Fibroblast of the conjunctiva (primary cell): ENCODE results near the gene KCNE3.

ENCODE experiments used
- DNase-seq: peaks from one replicate; pipeline ENCODE4 v3.0.0-alpha.2; 2010; ENCODE audit warnings: low read depth

The KCNE3 gene, protein sequence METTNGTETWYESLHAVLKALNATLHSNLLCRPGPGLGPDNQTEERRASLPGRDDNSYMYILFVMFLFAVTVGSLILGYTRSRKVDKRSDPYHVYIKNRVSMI

DNA sequence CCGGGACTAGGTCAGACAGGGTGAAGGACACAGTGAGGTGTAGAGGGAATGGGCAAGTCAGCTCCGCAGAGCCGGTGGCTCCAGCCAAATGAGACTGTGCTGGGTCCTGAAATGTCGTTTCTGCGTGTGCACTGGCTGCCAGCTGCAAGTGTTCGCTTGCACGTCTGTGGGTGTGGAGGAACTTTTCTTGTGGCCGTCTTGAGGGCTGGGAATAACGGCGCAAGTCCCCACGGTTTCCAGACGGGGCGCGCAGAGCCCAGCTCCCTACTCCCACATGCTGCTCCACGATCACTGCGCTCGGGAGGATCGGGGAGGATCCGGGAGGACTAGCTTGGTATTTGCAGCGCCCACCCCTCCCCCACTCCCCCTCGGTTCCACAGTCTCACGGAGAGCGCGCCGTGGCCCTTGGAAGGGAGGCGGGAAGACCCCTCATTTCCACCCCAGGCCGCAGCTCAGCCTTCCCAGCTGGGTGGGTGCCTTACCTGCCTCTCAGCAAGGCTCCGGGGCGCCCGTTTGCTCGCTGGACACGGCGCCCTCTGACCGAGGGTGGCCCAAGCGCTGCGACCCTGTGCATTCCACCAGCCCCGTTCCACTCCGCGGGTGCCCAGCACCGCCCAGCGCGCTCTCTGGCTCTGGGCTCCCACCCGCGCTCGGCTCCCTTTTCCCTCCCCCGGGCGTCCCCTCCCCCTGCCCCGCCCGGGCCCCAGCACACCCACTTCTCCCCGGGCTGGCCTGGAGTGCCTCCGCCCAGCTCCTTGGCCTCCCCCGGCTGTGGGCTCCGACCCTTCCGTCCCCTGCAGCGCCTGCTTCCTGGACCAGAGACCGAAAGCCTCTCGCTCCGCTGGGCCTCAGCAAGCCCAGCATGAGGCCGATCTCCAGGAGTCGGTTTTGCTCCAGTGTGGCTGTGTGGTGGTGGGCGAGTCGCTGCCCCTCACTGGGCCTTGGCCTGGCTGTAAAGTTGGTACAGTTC lies at the start of gene KCNE3:
TSS of gene KCNE3 (minus strand) at position 634 of the 970 bp plus-strand sequence. CDS start 9,986 bp downstream, outside the sequence.
- no peak for DNase-seq

GRCh38 chr11:74507582-74507981 lies 40.2 kb upstream of the KCNE3 start:
- no peak for DNase-seq

DNA sequence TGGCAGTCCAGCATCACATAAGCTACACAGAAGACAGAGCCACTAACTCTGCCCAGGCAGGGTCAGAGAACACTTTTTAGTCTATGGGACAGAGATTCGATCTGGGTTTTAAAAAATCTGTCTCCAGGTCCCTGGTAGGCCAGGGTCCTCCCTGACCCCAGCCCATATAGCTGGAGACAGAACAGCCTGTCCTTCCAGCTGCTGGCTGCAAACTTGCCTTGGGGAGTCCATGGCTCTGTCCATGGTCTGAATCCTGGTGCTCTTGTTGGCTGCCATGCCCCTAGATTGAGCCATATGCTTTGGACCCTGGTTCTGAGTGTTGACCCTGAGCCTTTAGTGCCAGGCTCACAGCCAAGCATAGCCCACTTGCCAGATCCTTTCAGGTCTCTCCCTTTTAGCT lies 39.5 kb upstream of the KCNE3 start:
- no peak for DNase-seq

DNA sequence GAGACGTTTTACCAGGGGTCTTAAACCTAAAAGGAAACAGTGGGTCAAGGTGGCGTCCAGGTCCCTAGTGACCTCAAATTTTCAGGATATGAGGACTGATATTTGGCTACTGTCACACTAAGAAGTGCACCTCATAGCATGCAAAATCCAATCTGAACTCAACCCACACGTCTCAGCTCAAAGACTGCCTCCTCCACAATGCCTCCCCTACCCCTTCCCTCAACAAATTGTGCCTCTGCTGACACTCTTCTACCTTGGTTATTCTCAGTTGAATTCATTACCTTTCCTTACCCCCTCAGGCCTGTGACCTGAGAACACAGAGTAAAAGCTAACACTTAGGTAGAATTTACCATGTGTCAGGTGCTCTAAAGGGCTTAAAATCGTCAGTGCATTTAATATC lies 38.6 kb upstream of the KCNE3 start:
- DNase-seq = no peak

DNA sequence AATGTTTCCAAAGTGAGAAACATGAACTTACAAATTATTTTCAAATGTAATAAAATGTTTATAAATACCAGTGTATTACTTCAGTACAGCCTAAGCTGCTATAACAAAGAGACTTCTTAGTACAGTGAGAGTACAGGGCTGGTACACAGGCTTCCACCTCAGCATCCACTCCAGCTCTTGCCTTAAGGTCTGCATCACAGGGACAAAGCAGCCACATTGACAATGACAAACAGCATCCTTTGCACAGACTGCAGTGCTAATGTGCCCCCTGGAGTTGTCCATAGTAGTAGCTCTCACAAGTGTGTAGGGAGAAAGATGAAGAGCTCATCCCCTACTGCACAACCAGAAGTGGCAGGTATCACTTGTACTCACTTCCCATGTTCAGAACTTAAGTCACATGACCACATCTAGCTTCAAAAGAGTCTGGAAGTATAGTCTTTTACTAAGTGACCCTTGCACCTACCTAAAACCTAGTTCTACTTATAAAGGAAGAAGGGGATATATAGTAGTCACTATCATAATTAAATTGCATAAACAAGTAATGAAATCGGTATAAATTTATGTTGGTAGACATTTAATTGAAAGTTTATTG lies 36.8 kb upstream of the KCNE3 start:
- no peak for DNase-seq

DNA sequence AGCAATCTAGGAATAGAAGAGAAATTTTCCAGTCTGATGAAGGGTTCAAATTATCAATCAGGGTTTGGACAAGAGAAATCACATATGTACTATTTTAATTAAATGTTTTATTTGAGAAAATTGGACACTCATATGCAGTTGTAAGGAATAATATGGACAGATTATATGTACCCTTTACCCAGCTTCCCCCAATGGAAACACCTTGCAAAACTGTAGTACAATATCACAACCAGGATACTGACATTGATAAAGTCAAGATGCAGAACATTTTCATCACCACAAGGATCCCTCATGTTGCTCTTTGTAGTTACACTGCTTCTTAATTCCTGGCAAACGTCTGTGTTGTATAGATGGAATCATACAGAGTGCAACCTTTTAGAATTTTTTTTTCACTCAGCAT lies 27.6 kb upstream of the KCNE3 start:
- DNase-seq = no peak

DNA sequence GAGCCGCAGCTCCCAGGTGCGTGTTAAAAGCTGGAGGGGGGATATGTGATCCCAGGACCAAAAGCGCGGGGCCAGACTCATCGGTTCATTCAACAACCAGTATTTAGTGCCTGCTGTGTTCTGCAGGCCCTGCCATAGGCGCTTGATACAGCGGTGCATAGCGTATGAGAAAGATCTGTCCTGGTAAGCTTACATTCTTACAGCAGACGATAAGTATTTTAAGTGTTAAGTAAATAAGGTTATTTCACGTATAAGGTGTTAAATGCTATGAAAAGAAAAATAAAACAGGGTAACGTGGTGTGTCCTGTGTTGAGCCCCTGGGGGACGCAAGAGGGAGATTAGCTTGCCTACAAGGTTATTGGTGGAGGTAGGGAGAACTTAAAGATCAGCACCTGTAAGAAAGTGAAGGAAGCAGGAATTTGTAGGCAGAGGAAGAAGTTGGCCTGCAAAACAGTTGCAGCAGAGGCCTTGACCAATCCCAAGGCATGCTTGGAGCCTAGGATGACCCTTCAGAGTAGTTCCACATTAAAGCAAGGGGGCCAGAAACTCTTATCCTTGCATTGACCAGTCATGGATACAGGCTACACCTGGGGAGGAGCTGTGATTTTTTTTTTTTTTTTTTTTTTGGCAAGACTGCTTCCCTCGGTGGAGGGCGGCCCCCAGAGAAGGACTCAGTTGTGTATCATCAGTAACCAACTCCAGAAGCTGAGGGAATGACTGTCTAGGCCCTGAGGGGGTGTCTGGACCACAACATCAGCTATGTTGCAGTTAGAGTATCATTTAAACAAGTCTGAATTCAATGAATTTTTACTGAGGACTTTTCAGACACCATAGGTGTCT lies 26.7 kb upstream of the KCNE3 start:
- no peak for DNase-seq

- peak; percentile 96 for DNase-seq
Measured at GRCh38 chr11:74492974-74493790, 25.8 kb upstream of the KCNE3 start, which contains the start of gene LIPT2. Gene LIPT2 (minus strand): TSS chr11:74493724. CDS start chr11:74493703, 21 bp downstream.

- no peak for DNase-seq
Measured at GRCh38 chr11:74492084-74492483, 24.7 kb upstream of the KCNE3 start.

GRCh38 chr11:74490941-74491340 lies 23.6 kb upstream of the KCNE3 start:
- DNase-seq = no peak

DNA sequence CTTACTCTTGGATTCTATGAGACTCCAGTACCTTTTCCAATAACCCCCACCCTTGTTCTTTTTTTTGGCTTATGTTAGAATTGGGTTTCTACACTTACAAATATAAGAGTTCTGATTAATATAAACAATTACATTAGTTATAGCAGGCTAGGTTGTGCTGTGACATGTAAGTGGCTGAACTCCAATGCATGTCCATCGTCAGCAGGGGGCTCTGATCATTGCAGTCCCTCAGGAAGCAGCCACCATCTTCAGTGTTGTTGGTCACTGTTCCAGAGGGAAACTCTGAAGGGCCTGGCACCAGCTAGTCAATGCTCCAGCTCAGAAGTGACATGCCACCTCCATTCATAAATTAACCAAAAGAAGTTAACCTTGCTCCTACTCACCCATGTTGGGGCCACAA lies 20.5 kb upstream of the KCNE3 start:
- DNase-seq = no peak

DNA sequence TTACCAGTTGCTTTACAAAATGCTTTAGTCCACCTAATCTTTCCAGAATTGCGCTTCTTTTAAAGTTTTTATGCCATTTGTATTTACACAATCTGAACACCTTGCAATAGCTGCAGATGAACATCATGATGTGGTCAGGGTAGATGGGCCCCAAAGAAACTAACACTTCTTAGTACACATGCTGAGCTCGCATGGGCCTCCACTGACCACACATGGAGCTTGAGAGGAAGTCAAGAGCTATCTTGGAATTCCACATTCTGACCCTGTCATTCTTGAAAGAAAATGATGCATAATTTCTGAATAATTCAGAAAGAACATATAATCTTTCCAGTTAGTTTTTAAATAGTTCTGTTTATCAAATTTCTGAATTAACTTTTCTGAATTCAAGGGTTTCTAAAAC lies 18.5 kb upstream of the KCNE3 start:
- no peak for DNase-seq

- DNase-seq = no peak
Measured at GRCh38 chr11:74480688-74481417, 13.5 kb upstream of the KCNE3 start.

DNA sequence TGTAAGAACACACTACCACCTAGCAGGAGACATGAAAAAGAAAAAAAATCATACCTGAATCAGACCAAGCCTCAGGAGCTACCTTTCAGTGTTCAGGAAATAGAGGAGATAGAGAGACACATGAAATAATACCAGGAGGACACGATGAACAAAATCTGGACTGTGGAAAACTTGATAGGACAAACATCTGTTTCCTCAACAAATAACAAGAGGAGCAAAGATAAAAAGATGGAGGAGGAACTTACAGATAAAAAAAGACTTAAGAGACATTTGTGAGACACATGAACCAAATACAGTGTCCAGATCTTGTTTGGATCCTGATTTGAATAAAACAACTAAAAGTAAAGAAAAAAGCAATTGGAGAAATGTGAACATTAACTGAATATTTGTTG lies 12.4 kb upstream of the KCNE3 start:
- no peak for DNase-seq

DNA sequence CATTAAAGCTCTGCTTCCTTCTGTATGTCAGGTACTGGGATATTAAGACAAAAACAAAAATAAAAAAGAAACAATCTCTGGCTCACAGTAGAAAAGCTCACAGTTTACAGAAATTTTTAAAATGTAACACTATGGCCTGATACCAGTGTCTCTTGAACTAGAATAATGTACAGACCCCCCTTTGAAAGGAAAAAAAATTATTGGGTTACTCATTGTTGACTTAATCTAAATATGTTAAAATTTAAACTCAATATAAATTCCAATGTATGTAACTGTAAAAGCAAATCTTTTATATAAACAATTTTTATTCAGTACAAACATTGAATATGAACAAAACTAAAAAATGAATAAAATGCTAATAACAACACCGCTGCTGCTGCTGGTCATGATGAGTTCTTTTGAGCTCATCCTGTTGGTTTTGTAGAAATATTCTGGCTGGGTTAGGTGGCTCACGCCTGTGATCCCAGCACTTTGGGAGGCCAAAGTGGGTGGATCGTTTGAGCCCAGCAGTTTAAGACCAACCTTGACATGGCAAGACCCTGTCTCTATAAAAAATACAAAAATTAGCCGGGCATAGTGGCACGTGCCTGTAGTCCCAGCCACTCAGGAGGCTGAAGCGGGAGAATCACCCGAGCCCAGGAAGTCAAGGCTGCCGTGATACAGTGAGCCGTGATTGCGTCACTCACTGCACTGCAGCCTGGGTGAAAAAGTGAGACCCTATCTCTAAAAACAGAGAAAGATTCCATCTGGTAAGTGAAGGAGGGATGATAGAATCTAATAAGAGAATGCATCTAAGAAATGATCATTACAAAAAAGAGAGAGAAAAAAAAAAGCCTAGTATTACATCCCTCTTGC lies 11.8 kb upstream of the KCNE3 start:
- no peak for DNase-seq

GRCh38 chr11:74476536-74476935 lies 9.2 kb upstream of the KCNE3 start:
- no peak for DNase-seq

DNA sequence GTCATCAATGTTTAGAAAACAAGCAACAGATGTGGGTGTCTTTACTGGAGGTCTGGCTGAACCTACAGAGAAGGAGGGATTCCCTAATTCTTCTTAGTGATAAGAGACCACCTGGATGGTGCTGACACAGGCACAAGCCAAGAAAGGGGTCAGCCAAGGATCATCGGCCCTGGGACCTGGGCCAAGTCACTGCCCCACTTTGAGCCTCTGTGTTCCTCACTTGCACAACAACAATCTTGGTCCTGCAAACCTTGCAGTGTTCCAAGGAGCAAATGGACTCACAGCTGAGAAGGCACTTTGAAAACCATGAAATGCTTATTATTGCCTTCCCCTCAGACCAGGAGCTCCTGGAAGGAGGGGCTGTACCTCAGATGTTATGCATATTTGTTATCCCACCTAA lies 7.0 kb upstream of the KCNE3 start:
- DNase-seq = no peak

GRCh38 chr11:74473382-74474173 lies 6.2 kb upstream of the KCNE3 start:
- DNase-seq = no peak
